ENCODE results near the gene SLC9A7.
"Not testable (repeated sequence)": the region's sequence is repeated elsewhere in the genome, so short reads cannot be mapped to it uniquely, and the experiment has no call there.

The SLC9A7 gene

DNA sequence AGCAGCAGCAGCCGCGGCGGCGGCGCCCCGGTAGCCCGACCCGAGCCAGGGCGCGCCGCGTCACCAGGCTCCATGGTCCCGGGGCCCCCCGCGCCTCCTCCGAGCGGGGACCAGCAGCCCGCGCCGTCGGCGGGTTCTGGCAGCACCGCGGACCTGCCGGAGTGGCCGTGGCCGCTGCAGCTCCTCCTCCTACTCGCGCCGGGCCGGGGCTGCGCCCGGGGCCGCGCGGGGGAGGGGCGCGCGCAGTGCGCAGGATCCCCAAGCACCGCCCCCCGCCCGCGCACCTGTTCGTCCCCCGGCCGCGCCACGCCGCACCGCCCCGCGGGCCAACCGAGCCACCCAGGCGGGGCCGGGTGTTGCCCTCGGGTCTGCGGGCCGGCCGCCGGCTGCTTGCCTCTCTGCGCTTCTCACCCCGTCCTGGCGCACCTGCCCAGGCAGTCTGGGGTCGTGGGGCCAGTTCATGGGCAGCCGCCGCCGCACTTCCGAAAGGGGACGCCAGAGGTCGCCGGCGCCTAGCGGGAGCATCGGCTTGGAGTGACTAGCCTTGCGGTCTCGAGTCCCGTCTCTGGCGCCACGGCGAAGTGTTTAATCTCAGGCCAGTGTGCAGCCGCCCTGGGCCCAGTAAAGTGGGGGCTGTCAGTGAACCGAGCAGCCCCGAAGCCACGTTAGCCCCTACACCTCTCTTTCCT lies at the start of gene SLC9A7:
TSS of gene SLC9A7 (minus strand) at position 163 of the 689 bp plus-strand sequence. CDS start at position 74, 89 bp downstream.
- peak; percentile 67 for DNase-seq

DNA sequence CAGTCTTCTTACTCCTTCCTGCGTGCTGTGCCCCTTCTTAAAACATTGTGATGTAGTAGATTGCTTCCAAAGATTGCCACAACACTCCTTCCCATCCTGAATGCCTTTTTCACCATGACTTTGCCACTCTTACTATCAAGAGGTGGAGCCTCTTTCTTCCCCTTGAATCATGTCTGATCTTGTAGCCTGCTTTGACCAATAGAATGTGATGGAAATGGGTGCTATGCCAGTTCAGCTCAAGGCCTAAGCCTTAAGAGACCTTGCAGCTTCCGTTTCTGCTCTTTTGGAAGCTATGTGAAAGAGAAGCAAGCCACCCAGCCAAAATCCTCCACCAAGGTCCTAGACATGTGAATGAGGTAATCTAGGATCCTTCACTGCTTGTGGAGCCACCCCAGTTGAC lies 46.4 kb upstream of the SLC9A7 start:
- DNase-seq: no peak

DNA sequence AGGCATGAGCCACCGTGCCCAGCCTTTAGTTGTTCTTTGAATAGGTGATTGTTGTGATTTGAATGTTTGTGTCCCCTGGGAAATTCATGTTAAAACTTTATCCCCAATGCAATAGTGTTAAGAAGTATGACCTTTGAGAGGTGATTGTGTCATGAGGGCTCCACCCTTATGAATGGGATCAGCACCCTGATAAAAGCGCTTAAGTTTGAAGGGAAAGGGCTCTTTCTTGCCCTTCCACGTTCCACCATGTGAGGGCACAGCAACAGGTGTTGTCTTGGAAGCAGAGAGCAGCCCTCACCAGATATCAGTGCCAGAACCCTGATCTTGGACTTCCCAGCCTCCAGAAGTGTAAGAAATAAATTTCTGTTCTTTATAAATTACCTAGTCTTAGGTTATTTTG lies 44.2 kb upstream of the SLC9A7 start:
- DNase-seq: no peak

DNA sequence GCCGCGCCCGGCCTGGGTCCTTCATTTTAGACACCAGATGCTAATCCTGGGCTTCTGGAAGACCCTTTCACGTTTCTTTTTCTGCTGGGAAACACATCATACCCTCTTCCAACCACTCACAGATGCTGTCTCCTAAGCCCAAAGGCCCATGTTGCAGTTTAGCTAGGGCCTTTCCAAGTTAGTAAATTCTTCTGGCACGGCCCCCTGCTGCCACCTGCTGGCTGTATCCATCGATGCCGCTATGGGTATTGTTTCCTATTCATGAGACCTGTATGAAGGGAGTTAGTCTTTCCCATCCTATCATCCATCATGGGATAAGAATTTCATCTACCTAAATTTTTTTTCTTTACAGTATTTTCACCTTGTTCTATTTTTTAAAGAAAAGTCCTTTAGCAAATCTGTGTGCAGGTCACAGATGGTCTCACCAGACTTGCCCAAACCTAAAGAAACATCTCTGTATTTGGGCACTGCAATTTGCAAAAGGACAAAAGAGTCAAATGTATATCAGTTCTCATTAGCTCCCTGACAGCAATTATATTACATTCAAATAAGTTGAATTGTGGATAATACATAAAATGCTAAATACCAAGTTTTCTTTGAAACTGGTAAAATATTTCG lies 37.8 kb upstream of the SLC9A7 start:
- DNase-seq: peak; percentile 61

DNA sequence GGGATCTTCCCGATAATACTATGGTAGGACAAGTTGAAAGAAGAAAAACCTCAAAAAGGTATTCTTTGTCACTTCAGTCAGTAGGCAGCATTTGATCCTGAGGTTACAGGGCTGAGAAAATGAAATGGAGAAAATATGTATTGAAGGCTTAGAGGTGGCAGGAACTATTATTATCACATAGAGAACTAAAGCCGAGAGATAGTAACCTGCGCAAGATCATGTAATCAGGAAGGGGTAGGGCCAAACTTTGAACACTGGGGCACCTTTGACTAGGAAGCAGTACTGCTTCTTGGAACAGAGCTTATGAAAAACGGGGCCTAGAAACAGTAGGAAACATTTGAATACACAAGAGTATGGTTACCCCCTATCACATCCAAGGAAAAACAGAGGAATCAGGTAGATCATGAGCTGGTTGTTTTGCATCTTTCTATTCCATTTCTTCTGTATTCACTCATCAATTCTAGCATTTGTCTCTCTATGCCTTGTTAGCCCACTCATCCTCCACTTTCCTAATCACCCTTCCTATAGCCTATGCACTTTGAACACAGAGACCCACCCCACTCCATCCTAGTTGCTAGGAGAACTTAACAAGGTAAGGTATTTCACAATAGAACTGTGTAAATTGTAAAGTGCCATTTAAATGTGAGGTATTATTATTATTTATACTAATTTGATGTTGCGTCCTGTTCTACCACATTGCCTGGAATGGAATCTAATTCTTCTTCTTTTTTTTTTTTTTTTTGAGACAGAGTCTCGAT lies 34.6 kb upstream of the SLC9A7 start:
- DNase-seq: no peak

DNA sequence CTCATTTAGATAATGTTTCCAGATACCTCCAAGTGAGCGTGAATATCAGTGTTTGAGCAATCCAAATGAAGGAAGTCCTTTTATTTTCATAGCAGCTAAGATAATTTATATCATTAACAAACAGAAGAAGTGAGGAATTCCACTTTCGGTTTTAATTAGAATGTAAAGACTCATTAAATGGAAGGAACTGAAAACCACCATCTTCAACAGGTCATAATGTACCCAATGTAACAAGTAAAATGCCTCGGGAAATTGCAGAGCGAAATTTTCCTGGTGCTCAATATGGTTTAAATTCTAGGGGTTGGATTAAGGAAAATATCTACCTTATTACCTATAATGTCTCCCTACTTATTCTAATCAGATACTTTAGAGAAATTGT lies 33.9 kb upstream of the SLC9A7 start:
- DNase-seq: no peak

DNA sequence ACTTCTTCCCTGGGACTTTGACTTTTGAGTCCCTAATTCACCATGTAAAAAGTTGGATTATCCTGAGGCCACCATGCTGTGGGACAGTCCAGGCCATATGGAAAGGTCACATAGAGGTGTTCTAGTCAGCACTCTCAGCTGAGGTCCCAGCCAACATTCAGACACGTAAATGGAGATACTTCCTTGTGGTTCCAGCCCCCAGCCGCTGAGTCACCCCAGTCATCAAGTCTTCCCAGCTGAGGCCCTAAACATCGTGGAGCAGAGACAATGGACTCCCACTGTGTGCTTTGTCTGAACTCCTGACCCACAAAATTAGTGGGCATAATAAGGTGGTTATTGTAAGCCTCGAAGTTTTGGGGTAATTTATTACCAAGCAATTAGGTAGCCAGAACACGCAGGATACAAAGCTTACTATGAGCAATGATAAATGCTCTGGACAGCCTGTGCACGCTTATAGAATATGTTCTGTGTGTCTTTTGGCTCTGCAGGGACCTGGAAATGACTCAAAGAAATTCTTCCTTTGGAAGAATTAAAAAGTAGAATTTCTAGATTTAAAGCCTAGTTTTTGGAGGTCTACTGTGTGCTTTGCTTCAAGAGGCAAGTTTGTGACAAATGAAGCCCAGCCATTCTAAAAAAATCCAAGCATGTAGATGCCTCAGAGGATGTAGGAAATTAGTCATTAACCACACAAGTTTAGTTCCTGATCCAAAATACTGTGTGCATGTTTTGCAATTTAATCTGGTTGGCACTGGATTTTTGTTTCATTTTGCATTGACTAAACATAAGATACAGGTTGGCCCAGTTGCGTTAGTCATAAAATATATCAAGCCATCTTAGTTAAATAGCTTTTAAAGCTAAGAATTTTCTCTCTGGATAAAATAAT lies 33.2 kb upstream of the SLC9A7 start:
- DNase-seq: peak; percentile 94

DNA sequence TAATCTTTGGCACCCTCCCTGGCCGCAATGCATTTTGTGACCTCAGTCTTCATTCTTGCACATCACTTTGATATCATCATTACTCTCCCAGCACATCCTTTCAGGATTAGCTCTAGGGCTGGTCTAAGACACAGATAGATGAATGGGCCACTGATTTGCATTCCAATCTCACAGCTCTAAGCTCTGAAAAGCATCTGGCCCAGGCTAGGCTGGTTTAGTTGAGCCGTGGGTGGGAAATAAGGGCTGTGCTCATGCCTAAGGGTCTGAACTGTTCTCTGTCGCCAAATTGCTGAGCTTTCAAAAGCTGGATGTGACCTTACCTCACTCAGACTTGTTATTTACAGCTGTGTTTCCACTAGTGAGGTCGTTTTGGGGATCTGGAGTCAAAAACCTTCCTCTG lies 30.0 kb upstream of the SLC9A7 start:
- DNase-seq: peak; percentile 68

DNA sequence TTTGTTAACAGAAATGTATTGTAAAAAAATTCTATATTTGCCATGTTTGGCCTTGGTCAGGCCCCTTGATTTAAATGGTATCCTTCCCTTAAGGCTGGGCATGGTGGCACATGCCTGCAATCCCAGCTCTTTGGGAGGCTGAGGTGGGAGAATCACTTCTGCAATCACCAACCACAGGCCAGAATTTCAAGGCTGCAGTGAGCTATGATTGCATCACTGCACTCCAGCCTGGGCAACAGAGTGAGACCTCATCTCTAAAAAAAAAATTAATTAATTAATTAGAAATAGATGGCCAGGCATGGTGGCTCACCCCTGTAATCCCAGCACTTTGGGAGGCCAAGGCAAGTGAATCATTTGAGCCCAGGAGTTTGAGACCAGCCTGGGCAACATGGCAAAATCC lies 25.5 kb upstream of the SLC9A7 start:
- DNase-seq: not testable (repeated sequence)

DNA sequence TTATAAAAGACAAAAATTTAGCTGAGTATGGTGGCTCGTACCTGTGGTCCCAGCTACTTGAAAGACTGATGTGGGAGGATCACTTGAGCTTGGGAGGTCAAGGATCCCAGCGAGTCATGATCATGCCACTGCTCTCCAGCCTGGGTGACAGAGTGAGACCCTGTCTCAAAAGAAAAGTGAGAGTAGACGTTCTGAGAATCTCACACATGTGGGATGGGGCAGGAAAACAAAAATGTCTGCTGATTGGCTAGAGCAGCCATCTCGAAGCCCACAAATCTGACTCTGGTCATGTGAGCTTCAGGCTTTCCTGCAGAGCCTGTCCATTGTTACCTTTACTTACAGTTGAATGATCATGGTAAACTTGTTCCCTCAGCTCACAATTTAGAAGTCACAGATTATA lies 23.1 kb upstream of the SLC9A7 start:
- no peak for DNase-seq

DNA sequence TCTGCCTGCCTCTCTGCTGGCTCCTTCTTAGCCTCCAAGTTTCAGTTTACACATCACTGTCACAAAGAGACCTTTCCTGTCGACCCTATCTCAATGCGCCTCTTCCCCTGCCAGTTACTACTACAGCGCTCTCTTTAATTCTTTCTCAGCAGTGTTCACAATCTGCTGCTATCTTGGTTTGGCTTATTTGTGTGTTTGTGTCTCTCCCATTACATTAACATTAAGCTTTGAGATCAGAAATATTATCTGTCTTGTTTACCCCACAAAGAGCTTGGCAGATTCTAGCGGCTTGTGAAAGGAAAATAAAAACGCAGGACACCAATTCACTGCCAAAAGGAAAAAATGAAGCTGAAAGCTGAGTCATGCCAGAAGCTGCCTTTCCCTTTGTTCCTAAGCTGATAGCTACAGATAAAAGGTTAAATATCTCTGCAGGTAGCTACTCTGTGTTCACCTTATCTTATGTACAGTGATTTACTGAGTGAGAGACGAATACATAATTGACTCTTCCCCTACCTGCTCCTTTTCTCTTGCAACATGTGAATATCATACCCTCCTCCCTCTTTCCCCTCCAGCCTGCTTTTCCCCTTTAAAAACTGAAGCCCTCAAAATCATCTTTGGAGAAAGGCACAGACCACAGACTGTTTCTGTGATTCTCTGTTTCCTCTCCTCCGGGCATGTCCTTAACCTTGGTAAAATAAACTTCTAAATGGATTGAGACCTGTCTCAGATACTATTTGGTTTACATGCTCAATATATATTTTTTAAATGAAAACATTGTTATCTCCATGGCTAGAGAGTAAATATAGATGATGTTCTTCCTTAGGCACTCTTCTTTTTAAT lies 19.3 kb upstream of the SLC9A7 start:
- peak; percentile 28 for DNase-seq

DNA sequence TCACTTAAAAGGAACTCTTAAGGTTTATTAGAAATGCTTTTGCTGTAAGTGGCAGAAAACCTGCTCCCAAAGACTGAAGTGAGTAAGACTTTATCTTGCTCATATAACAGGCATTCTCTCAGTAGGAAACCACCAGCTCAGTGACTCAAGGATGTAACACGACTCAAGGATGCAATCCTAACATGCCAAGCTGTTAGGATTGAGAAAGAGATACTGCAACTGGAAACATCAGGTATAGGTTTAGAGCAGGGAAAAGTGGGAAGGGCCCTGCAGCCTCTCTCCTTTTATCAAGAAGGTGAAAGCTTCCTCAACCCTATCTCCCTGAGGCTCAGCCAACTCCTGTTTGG lies 11.9 kb upstream of the SLC9A7 start:
- peak; percentile 90 for DNase-seq

DNA sequence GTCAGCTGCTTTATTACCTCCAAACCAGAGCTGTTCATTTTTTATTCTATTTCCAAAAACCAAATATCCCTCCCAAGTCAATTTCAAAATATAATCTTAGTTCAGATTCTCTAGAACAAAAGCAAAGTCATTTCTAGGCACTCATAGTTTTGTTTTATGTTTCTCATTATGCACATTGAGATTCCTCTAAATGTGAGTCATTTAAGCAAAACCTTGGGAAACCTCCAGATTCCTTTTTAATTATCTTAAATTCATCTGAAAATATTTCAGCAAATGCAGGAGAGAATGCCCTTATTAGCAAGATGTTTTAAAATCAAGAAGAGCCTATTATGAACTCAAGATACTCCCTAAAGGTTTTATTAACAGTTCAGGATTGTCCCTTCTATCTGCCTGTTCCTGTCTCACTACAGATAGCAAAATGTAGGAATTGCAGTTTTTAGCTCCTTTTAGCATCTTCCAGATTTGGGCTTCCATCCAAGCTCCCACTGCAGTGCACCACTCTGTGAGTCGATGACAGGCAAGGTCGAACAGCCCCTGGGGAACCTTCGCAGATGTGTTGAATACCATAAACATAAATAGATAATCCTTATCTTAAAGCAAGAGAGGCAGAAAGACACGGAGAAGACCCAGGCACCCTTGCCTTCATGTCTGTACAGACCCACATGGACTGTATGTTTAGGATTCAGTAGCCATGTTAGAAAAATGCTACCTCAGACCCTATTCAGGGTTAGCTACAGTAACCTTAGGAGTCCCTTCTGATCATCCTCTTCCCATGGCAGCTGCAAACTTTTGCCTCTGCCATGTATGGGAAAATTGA lies 11.3 kb upstream of the SLC9A7 start:
- peak; percentile 78 for DNase-seq

DNA sequence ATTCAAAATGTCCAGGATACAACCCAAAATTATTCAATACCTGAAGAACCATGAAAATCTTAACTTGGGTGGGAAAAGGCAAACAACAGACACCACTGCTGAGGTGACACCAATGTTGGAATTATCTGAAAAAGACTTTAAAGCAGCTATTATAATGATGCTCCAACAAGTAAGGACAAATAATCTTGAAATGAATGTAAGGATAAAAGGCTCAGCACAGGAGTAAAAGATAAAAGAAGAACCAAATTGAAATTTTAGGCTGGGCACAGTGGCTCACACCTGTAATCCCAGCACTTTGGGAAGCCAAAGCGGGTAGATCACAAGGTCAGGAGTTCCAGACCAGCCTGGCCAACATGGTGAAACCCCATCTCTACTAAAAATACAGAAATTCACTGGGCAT lies 4.0 kb upstream of the SLC9A7 start:
- DNase-seq: no peak

DNA sequence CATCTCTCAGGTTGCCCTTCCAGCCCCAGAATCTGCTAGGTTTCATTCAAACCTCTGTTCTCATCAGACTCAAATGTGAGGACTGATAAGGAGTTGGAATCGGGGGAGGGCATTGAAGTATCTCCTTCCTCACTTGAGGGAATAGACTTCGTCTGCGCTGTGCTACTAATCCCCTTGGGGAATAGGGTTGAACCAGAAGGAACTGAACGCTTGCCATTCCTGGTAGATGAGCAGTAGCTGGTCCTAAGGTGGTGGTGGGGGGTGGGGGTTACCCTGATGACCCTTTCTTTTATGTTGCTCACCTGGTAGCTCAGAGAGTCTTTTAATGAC lies 692 bp upstream of the SLC9A7 start:
- peak; percentile 68 for DNase-seq

DNA sequence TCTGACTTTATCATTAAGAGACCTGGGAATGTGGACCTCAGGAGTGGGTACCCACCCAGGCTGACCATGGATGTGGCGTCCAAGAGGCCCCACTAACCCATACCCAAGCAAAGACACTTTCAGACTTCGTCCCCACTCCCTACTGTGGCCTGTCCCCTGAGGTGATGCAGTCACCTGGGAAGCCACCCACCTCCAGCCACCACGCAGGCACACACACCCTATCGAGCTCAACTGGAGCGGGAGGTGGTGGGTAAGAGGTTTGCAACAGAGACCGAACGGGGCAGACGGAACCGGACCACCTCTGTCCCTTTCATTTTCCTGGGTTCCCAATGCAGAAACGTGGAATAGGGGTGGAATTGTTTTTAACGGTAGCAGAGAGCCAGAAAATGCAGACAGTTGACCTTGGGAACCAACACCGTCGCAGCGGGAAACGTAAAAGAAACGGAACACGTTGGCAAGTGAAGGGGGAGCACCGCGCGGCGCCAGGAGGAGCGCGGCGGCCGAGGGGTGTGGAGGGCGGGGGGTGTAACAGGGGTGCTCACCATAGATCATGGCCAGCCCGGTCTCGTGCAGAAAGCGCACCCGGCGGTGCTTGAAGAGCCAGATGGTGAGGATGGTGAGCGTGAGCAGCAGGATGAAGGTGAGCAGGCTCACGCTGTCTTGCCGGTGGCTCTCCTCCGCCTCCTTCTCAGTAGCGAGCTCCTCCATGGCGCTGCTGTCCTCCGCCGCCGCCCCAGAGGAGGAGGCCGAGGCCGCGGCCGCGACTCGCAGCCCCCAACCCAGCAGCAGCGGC lies 559 bp downstream of the SLC9A7 start:
- DNase-seq: peak; percentile 5

DNA sequence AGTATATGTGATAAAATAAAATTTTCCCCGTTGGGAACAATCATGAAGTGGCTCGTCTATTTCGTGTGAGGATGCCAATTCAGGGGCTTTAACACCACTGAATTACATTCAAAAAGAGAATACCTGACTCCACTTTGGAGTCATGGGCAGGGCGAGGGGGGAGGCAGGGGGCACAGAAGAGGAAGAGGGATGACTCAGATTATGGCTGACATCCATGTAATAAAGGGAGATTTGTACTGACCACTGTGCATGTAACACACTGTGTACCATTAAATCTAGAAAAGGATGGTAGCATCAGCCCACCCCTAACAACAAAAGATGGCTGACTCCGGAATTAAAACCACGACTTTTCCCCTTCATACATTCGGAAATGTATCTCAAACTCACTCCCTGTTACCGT lies 1.3 kb downstream of the SLC9A7 start:
- peak; percentile 22 for DNase-seq

DNA sequence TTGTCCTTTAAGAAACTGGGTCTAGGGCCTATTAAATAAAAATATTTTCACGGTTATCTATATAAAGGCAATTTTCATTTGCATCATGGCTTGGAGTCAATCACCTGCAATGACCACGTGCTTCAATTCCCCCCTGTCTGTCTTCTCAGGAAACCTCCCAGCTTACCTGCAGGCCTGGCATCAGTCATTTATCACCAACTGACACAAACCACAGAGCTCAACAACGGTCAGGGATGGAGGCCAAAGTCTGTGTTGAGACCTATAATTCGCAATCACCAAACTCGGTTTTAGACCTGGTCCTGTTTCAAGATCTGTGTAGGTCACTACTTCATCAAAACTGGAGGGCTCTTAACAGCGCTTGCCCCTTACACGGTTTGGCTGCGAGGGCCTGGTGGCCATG lies 1.9 kb downstream of the SLC9A7 start:
- DNase-seq: no peak

DNA sequence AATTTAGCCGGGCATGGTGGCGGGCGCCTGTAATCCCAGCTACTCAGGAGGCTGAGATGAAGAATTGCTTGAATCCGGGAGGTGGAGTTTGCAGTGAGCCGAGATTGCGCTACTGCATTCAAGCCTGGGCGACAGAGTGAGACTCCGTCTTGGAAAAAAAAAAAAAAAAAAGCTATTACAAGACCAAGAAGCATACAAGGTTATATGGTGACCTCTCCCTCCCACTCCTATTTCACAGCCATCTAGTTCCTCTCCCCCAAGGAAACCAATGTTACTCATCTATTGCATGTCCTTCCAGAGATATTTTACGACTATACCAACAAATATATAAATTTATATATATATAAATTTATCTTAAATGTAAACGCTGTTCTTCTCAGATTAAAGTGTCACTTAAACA lies 3.2 kb downstream of the SLC9A7 start:
- DNase-seq: no peak

DNA sequence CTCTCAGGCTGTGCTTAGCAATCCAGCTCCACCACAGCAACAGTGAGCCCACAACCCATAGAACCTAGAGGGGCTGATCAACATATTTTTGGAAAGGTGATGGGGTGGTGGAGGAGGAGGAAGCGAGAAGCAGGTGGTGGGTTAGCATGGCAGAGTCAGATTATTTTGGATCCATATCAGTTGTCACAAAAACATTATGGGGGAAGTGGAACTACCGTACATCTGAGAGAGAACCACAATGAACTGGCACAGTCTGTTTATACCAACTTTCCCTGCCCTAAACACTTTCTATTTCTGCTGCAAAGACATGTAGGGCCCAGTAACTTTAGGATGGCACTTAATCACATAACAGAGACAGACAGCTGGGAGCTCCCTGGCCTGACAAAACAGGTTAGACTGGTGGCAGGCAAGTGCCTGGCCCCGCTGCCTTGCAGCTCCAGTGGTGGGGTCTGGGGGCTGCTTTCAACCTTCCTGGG lies 4.3 kb downstream of the SLC9A7 start:
- no peak for DNase-seq

DNA sequence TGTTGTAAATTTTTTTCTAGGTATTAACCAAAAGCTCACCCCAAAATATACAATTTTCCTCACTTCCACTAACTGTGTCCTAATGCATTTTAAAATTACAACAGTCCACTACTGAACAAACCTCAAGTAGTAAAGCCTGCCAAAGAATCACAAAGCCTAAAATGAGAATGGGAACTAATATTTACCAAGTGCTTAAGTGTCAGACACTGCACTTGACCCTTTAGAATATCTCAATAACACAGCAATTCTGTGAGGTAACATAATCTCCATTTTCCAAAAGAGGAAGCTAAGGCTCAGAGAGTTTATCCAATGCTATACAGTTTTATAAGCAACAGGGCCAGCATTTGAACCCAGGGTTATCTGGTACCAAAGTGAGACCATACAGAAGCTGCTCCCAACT lies 4.9 kb downstream of the SLC9A7 start:
- no peak for DNase-seq
